Stimulated activated naive CD8-positive, alpha-beta T cell treated with anti-CD3 and anti-CD28 coated beads, Interleukin-15, Interleukin-2, amounts not matched to agents 100 U/mL and 50 U/mL, for 24 hours (primary cell): Measurements from ENCODE around the gene PCDHGA6.
"Not testable (repeated sequence)": the region's sequence is repeated elsewhere in the genome, so short reads cannot be mapped to it uniquely, and the experiment has no call there.

Experiments
- ATAC-seq: fragments of 150-1000 bp; cut with Tn5 transposase; one replicate; pipeline ENCODE4 v1.10.0; 2021
- DNase-seq: peaks from one replicate; pipeline ENCODE4 v3.0.0; 2021

PCDHGA6 gene

GRCh38 chr5:141359790-141360426 lies 13.8 kb upstream of the PCDHGA6 start, which contains the start of gene PCDHGB2:
TSS of gene PCDHGB2 (plus strand) at chr5:141359994. CDS start at chr5:141360136, 142 bp downstream.
- DNase-seq (no peak), ATAC-seq (no peak)

GRCh38 chr5:141360685-141361084 lies 13.0 kb upstream of the PCDHGA6 start:
- ATAC-seq (no peak), DNase-seq (no peak)

GRCh38 chr5:141362719-141363118 lies 11.0 kb upstream of the PCDHGA6 start:
- ATAC-seq (no peak), DNase-seq (no peak)

- DNase-seq: no peak
- no peak for ATAC-seq
Measured at GRCh38 chr5:141363952-141364660, 9.6 kb upstream of the PCDHGA6 start, which contains the start of gene PCDHGA5. TSS of gene PCDHGA5 (plus strand) at chr5:141364162. CDS start at chr5:141364331, 169 bp downstream.

- ATAC-seq (no peak), DNase-seq (no peak)
Measured at GRCh38 chr5:141366016-141366896, 7.4 kb upstream of the PCDHGA6 start.

GRCh38 chr5:141369994-141370848 lies 3.5 kb upstream of the PCDHGA6 start, which contains the start of gene PCDHGB3:
TSS of gene PCDHGB3 (plus strand) at chr5:141370242. CDS start at chr5:141370395, 153 bp downstream.
- ATAC-seq: no peak

GRCh38 chr5:141371572-141372475 lies 1.9 kb upstream of the PCDHGA6 start:
- no peak for ATAC-seq
- DNase-seq: no peak

More at GRCh38 chr5:141369994-141370848, 3.5 kb upstream of the PCDHGA6 start, which contains the start of gene PCDHGB3:
- DNase-seq: no peak

GRCh38 chr5:141374627-141375026 lies 936 bp downstream of the PCDHGA6 start:
- ATAC-seq: no peak
- no peak for DNase-seq

GRCh38 chr5:141375444-141376155 lies 1.9 kb downstream of the PCDHGA6 start:
- not testable (repeated sequence) for DNase-seq, ATAC-seq

- no peak for ATAC-seq
- DNase-seq: no peak
Measured at GRCh38 chr5:141382469-141383294, 9.0 kb downstream of the PCDHGA6 start, which contains the start of gene PCDHGA7. TSS of gene PCDHGA7 (plus strand) at chr5:141382742. CDS start at chr5:141382900, 158 bp downstream.

- no peak for DNase-seq
- ATAC-seq: no peak
Measured at GRCh38 chr5:141383345-141383744, 9.7 kb downstream of the PCDHGA6 start.

- DNase-seq: no peak
- no peak for ATAC-seq
Measured at GRCh38 chr5:141384471-141385267, 11.0 kb downstream of the PCDHGA6 start.

GRCh38 chr5:141387557-141388311 lies 14.0 kb downstream of the PCDHGA6 start, which contains the start of gene PCDHGB4:
TSS of gene PCDHGB4 (plus strand) at chr5:141387698. CDS start at chr5:141387885, 187 bp downstream.
- peak; percentile 19 for DNase-seq

GRCh38 chr5:141388661-141389060 lies 15.0 kb downstream of the PCDHGA6 start:
- ATAC-seq (no peak), DNase-seq (no peak)

More at GRCh38 chr5:141387557-141388311, 14.0 kb downstream of the PCDHGA6 start, which contains the start of gene PCDHGB4:
- ATAC-seq: peak; percentile 23

GRCh38 chr5:141389153-141390042 lies 15.7 kb downstream of the PCDHGA6 start:
- ATAC-seq: no peak
- no peak for DNase-seq
